OCI-LY3 (cell line): ENCODE measurements around the gene ASCL2.

ENCODE experiments used
- H2AFZ ChIP-seq: fragments of 200-600, 300-600 bp; shearing (Covaris generic); 2 replicates; pipeline ENCODE4 v1.6.0; 2014; ENCODE audit warnings: antibody characterized with exemption, low read depth, low read length
- H3K27ac ChIP-seq: fragments of 200-600, 300-600 bp; sonication (generic); 2 replicates; pipeline ENCODE4 v1.5.1; 2014; ENCODE audit warnings: mild to moderate bottlenecking, low read length, moderate library complexity, mixed read lengths
- H3K27me3 ChIP-seq: fragments of 200-600, 300-600 bp; sonication (generic); 2 replicates; pipeline ENCODE4 v1.6.1; 2014; ENCODE audit warnings: low read depth, low read length, mixed read lengths
- H3K36me3 ChIP-seq: fragments of 200-600, 300-600 bp; sonication (generic); replicated peaks from 2 replicates; pipeline ENCODE3; 2014; ENCODE audit warnings: low read depth, low read length, mixed read lengths
- H3K4me1 ChIP-seq: fragments of 300-600, 200-600 bp; sonication (generic); 2 replicates; pipeline ENCODE4 v1.6.1; 2014; ENCODE audit warnings: low read length, mixed read lengths
- H3K4me2 ChIP-seq: fragments of 200-600, 300-600 bp; sonication (generic); 2 replicates; pipeline ENCODE4 v1.6.1; 2014; ENCODE audit warnings: low read length, mixed read lengths
- H3K4me3 ChIP-seq: fragments of 300-600, 200-600 bp; sonication (generic); 2 replicates; pipeline ENCODE4 v1.5.1; 2014; ENCODE audit warnings: antibody characterized with exemption, mild to moderate bottlenecking, low read length, moderate library complexity
- H3K79me2 ChIP-seq: fragments of 300-600, 200-600 bp; shearing (Covaris generic); 2 replicates; pipeline ENCODE4 v1.6.1; 2014; ENCODE audit warnings: mild to moderate bottlenecking, low read length, mixed read lengths
- H3K9ac ChIP-seq: fragments of 300-600, 200-600 bp; shearing (Covaris generic); 2 replicates; pipeline ENCODE4 v1.6.0; 2014; ENCODE audit warnings: mild to moderate bottlenecking, low read length, moderate library complexity
- H3K9me3 ChIP-seq: fragments of 200-600, 300-600 bp; shearing (Covaris generic); 2 replicates; pipeline ENCODE4 v1.6.1; 2014; ENCODE audit warnings: low read length, mixed read lengths; ENCODE audit not compliant: insufficient read depth
- H4K20me1 ChIP-seq: fragments of 200-600, 300-600 bp; sonication (generic); 2 replicates; pipeline ENCODE4 v1.6.1; 2016; ENCODE audit warnings: low read length, mixed read lengths; ENCODE audit not compliant: insufficient read depth
- EZH2phosphoT487 ChIP-seq: fragments of 200-600 bp; shearing (Covaris generic); IDR thresholded peaks from 2 replicates; pipeline ENCODE4 v1.6.1; 2018; ENCODE audit warnings: antibody characterized with exemption, mixed run types, low read depth
- TF ChIP-seq, protein P1 (sequence below): fragments of 200-600, 300-600 bp; sonication (generic); IDR thresholded peaks from 2 replicates; pipeline ENCODE4 v1.5.1; 2014; ENCODE audit warnings: antibody characterized with exemption, low read length, low read depth

The ASCL2 gene

DNA sequence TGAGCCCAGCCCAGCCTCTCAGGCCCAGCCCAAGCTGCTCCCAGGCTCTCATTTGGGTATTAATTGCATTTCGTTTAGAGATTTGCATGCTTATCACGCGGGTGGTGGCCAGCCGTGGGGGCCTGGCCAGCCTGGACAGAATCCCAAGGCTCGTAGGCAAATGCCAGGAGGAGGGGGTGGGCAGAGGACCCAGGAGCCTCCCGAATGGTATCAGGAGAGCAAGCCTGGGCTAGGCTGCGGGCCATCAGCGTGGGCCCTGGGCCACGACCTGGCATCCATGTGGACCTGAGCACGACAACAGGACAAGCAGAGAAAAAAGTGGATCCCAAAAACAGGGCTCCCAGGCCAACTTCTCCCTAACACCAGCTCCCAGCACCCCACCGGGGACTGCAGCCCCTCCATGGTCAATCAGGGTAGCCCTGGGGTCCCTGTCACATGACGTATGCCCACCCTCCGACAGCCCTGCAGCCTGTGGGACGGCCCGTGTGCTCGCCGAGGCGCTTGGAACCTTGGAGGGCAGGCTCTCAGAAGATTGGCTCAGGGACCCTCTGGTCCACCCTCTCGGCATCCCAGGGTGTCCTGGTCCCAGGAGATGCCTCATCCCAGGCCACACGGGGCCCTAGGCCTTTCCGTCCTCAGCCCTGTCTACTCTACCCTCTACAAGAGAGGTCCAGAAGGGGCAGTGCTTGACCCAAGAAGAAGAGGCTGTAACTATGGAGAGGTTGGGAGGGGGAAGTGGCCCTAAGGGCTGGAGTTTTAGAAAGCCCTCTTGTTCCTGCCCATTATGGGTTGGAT, 8.8 kb downstream of the ASCL2 start:
- Histone ChIP-seq H3K27ac (no peak overlapping the region), H3K9me3 (no peaks in the 10 kb centered on the region), H3K36me3 (no peaks in the 10 kb centered on the region), H3K9ac (no peak overlapping the region), H3K4me3 (no peak overlapping the region), H3K4me2 (no peak overlapping the region), H3K79me2 (no peaks in the 10 kb centered on the region), H3K27me3 (no peaks in the 10 kb centered on the region; the same call in 1 of the 2 replicates), H3K4me1 (peaks cover 15% of the 10 kb centered on the region), H4K20me1 (no peaks in the 10 kb centered on the region), H2AFZ (no peak overlapping the region)
- no peak for TF ChIP-seq EZH2phosphoT487
- TF ChIP-seq, protein P1, sequence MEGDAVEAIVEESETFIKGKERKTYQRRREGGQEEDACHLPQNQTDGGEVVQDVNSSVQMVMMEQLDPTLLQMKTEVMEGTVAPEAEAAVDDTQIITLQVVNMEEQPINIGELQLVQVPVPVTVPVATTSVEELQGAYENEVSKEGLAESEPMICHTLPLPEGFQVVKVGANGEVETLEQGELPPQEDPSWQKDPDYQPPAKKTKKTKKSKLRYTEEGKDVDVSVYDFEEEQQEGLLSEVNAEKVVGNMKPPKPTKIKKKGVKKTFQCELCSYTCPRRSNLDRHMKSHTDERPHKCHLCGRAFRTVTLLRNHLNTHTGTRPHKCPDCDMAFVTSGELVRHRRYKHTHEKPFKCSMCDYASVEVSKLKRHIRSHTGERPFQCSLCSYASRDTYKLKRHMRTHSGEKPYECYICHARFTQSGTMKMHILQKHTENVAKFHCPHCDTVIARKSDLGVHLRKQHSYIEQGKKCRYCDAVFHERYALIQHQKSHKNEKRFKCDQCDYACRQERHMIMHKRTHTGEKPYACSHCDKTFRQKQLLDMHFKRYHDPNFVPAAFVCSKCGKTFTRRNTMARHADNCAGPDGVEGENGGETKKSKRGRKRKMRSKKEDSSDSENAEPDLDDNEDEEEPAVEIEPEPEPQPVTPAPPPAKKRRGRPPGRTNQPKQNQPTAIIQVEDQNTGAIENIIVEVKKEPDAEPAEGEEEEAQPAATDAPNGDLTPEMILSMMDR = no peak

DNA sequence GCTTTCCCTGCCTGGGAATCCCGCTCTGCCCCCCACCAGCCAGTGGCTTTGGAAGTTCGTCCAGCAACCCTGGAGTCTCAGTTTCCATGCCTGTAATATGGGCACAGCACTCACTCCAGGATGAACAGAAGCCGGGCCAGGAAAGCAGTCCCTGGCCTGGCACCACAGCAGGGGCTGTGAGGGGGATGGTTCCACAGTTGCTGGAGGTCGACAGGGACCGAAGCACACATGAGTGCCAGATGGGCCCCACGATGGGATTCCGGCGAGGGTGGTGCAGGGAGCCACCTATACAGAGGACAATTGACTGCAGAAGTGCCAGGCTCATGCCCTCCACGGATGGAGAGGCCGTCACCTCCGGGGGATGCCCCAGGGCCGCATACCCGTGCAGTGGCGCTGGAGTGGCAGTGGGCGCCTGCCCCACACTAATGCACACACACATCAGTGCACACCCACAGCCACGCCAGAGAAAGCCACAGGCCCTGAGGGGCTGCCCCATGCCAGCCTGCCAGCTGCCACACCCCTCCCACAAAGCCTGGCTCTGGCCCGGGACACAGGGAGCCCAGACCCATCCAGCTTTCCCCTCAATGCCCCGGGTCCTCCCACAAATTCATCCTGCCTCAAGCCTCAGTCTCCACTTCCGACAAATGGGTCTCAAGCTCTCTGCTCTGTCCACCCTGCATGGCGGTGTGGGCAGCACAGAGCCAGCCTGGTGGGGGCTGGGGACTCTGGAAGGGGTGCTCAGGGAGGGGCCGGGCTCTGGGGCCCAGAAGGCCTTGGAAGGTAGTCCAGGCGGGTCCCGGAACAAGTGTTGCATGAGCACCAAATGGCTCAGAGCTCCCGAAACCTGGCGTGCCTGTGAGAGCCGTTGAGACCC, 9.7 kb downstream of the ASCL2 start:
- Histone ChIP-seq H2AFZ (no peak overlapping the region), H3K9me3 (no peaks in the 10 kb centered on the region), H3K4me2 (no peak overlapping the region), H3K79me2 (no peaks in the 10 kb centered on the region), H4K20me1 (no peaks in the 10 kb centered on the region), H3K27me3 (no peaks in the 10 kb centered on the region; the same call in 1 of the 2 replicates), H3K4me1 (peaks cover 6% of the 10 kb centered on the region), H3K27ac (no peak overlapping the region), H3K4me3 (no peak overlapping the region), H3K36me3 (no peaks in the 10 kb centered on the region), H3K9ac (no peak overlapping the region)
- TF ChIP-seq EZH2phosphoT487 = no peak
- TF ChIP-seq, protein P1 = no peak

DNA sequence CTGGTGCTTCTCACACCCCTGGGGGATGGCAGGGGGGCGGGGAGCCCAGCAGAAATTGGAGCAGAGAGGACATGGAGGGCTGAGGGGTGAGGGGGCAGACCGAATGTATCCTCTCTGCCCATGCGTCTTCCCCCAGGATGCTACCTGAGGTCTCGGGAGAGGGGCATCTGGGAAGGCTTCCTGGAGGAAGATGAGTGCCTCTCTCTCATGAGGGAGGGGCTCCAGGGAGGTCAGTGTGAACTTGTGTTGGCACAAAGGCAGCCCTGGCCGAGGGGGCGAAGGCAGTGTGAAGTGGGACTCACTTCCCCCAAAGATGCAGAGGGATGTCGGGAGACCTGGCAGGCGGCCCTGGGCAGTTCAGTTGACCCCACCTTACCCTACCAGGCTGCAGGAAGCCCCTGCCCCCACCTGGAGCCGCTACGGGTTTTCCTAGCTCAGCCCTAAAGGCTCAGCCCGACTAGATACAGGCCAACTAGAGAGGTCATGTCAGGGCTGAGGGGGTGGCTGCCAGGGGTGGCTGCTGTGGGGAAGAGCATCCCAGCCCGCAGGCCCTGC, 10.4 kb downstream of the ASCL2 start:
- H2AFZ ChIP-seq = no peak overlapping the region
- H4K20me1 ChIP-seq = no peaks in the 10 kb centered on the region
- no peaks in the 10 kb centered on the region; the same call in 1 of the 2 replicates for H3K27me3 ChIP-seq
- no peak overlapping the region for H3K27ac ChIP-seq
- H3K36me3 ChIP-seq = no peaks in the 10 kb centered on the region
- no peak for TF ChIP-seq EZH2phosphoT487
- TF ChIP-seq, protein P1 = no peak
- H3K9me3 ChIP-seq = no peaks in the 10 kb centered on the region
- no peak overlapping the region for H3K9ac ChIP-seq
- no peaks in the 10 kb centered on the region for H3K4me1 ChIP-seq
- H3K79me2 ChIP-seq = no peaks in the 10 kb centered on the region
- H3K4me2 ChIP-seq = no peak overlapping the region
- H3K4me3 ChIP-seq = no peak overlapping the region

DNA sequence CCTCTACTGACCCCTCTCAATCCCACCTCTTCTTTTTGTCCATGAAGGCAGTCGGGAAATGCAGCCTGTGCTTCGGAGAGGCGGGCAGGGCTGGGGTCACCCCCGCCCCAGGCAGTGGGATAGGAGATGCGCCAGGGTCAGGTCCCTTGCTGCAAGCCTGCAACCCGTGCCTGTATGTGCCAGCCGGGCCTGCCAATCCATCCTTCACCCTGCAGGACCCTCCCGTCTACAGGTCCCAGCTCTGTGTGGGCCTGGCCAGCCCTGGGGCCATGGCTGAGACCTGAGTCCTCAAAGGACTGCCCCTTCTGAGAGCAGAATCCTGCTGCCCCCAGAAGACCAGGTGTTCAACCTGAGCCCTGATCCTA, 10.9 kb downstream of the ASCL2 start:
- Histone ChIP-seq H3K27ac (no peak overlapping the region), H2AFZ (no peak overlapping the region), H3K4me2 (no peak overlapping the region), H3K27me3 (no peaks in the 10 kb centered on the region; the same call in 1 of the 2 replicates), H3K4me1 (no peaks in the 10 kb centered on the region), H3K79me2 (no peaks in the 10 kb centered on the region), H4K20me1 (no peaks in the 10 kb centered on the region), H3K9ac (no peak overlapping the region), H3K36me3 (no peaks in the 10 kb centered on the region), H3K9me3 (no peaks in the 10 kb centered on the region), H3K4me3 (no peak overlapping the region)
- TF ChIP-seq, protein P1 = no peak
- TF ChIP-seq EZH2phosphoT487 = no peak
